ENCODE data around the gene TBX10.

DNA sequence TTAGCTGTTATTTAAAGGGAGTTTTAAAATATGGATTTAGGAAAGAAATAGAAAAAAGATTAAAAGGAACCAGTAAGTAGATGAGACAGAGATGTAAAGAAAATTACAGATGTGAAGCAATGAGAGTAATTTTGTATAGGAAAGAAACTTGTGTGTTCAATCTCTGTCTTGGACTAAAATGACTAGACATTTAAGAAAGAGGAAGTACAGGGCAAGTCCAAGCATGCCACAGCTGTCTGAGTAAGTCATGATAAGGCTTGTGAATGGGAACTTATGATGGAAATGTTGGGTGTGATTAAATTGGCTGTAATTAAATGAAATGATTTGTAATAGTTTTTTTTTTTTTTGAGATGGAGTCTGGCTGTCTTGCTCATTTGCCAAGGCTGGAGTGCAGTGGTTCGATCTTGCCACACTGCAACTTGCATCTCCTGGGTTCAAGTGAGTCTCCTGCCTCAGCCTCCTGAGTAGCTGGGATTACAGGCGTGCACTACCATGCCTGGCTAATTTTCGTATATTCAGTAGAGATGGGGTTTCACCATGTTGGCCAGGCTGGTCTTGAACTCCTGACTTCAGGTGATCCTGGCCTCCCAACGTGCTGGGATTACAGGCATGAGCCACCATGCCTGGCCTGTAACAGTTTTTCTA, 16.8 kb upstream of the TBX10 start:
- TF ChIP-seq CTCF (IDR thresholded peaks at IDR 0.05; ENCODE audit: low read length), result no peak
- no peak for TF ChIP-seq EZH2phosphoT487 (IDR thresholded peaks at IDR 0.05; ENCODE audit: low read length)
